Mesothelial cell of epicardium (in vitro differentiated cells): ENCODE measurements around the gene CALCOCO1. TPM values are rescaled to one million over a fixed set of nuclear protein-coding genes. Genes with fewer than 3 reads are reported as not detected.

ENCODE experiments used
- DNase-seq, 2 experiments: peaks; one replicate each; pipeline ENCODE4 v3.0.0; 2021; ENCODE audit warnings: low spot score in 2 of 2; ENCODE audit not compliant: unreplicated experiment in 2 of 2
- H3K27ac Mint-ChIP-seq: 2 replicates; pipeline ENCODE4 v1.8.0; 2021; ENCODE audit warnings: mixed read lengths
- H3K27me3 Mint-ChIP-seq: 2 replicates; pipeline ENCODE4 v1.8.0; 2021; ENCODE audit warnings: low read depth, mixed read lengths
- H3K36me3 Mint-ChIP-seq: 2 replicates; pipeline ENCODE4 v1.8.0; 2021; ENCODE audit warnings: mixed read lengths
- H3K4me1 Mint-ChIP-seq: 2 replicates; pipeline ENCODE4 v1.8.0; 2021; ENCODE audit warnings: mixed read lengths
- H3K4me3 Mint-ChIP-seq: 2 replicates; pipeline ENCODE4 v1.8.0; 2021; ENCODE audit warnings: mild to moderate bottlenecking, moderate library complexity, mixed read lengths
- H3K9me3 Mint-ChIP-seq: 2 replicates; pipeline ENCODE4 v1.8.0; 2021; ENCODE audit warnings: mixed read lengths
- CTCF ChIP-seq: fragments of 200-600 bp; sonication (generic); IDR thresholded peaks from one replicate; pipeline ENCODE4 v1.5.0; 2021; ENCODE audit warnings: antibody characterized with exemption; ENCODE audit not compliant: unreplicated experiment
- total RNA-seq: library from RNA; stranded (reverse); gene quantifications from 3 replicates; pipeline ENCODE4 v1.2.1, GENCODE V29; 2021

Gene CALCOCO1
- total RNA-seq, 1 donor from 2014 or later: 130 TPM

GRCh38 chr12:53755451-53755891, 28.2 kb upstream of the CALCOCO1 start:
- TF ChIP-seq CTCF: no peak
- H3K4me3 Mint-ChIP-seq: no peak overlapping the region
- no peak for DNase-seq
- H3K4me1 Mint-ChIP-seq: peaks cover 51% of the 10 kb centered on the region
- no peaks in the 10 kb centered on the region for H3K9me3 Mint-ChIP-seq
- no peaks in the 10 kb centered on the region for H3K36me3 Mint-ChIP-seq
- H3K27ac Mint-ChIP-seq: no peak overlapping the region
- H3K27me3 Mint-ChIP-seq: peaks cover 53% of the 10 kb centered on the region

- peaks cover 49% of the 10 kb centered on the region for H3K4me1 Mint-ChIP-seq
- no peak for TF ChIP-seq CTCF
- no peak for DNase-seq
- no peak overlapping the region for H3K27ac Mint-ChIP-seq
- H3K27me3 Mint-ChIP-seq: peaks cover 46% of the 10 kb centered on the region
- H3K36me3 Mint-ChIP-seq: no peaks in the 10 kb centered on the region
- H3K4me3 Mint-ChIP-seq: no peak overlapping the region
- no peaks in the 10 kb centered on the region for H3K9me3 Mint-ChIP-seq
Measured at GRCh38 chr12:53754633-53755264, 27.5 kb upstream of the CALCOCO1 start.

GRCh38 chr12:53754188-53754585, 26.9 kb upstream of the CALCOCO1 start:
- Mint-ChIP-seq H3K9me3 (no peaks in the 10 kb centered on the region), H3K4me3 (no peak overlapping the region), H3K27ac (no peak overlapping the region), H3K4me1 (peaks cover 43% of the 10 kb centered on the region), H3K36me3 (no peaks in the 10 kb centered on the region), H3K27me3 (peaks cover 40% of the 10 kb centered on the region)
- no peak for DNase-seq
- no peak for TF ChIP-seq CTCF

GRCh38 chr12:53752621-53753020, 25.4 kb upstream of the CALCOCO1 start:
- no peaks in the 10 kb centered on the region for H3K9me3 Mint-ChIP-seq
- no peaks in the 10 kb centered on the region for H3K36me3 Mint-ChIP-seq
- no peak for TF ChIP-seq CTCF
- no peak overlapping the region for H3K27ac Mint-ChIP-seq
- H3K4me1 Mint-ChIP-seq: peaks cover 30% of the 10 kb centered on the region
- peaks cover 24% of the 10 kb centered on the region for H3K27me3 Mint-ChIP-seq
- no peak for DNase-seq
- no peak overlapping the region for H3K4me3 Mint-ChIP-seq

- H3K4me1 Mint-ChIP-seq: peaks cover 26% of the 10 kb centered on the region
- TF ChIP-seq CTCF: no peak
- peaks cover 20% of the 10 kb centered on the region for H3K27me3 Mint-ChIP-seq
- no peaks in the 10 kb centered on the region for H3K9me3 Mint-ChIP-seq
- H3K4me3 Mint-ChIP-seq: no peak overlapping the region
- no peak overlapping the region for H3K27ac Mint-ChIP-seq
- no peaks in the 10 kb centered on the region for H3K36me3 Mint-ChIP-seq
- no peak for DNase-seq
Measured at GRCh38 chr12:53752192-53752601, 24.9 kb upstream of the CALCOCO1 start.
